Ascending aorta (tissue), 2 donors: ENCODE measurements around the gene TINCR. TPM values are rescaled to one million over a fixed set of nuclear protein-coding genes. Genes with fewer than 3 reads are reported as not detected.

Experiments
- DNase-seq, 2 donors: peaks; one replicate each; pipeline ENCODE4 v3.0.0-alpha.2; 2019; ENCODE audit warnings: low spot score in 2 of 2
- H3K27ac ChIP-seq, 2 donors: fragments of 200-600 bp; sonication (generic); one replicate each; pipeline ENCODE4 v1.5.1; 2016 to 2017; ENCODE audit warnings: mild to moderate bottlenecking in 1 of 2
- H3K27me3 ChIP-seq: fragments of 200-600 bp; sonication (generic); one replicate; pipeline ENCODE4 v1.5.1; 2017
- H3K36me3 ChIP-seq, 2 donors: fragments of 200-600 bp; sonication (generic); one replicate each; pipeline ENCODE4 v1.5.1; 2016
- H3K4me1 ChIP-seq, 2 donors: fragments of 200-600 bp; sonication (generic); one replicate each; pipeline ENCODE4 v1.5.1; 2016 to 2017; ENCODE audit warnings: mild to moderate bottlenecking in 1 of 2
- H3K4me3 ChIP-seq, 2 donors: fragments of 200-600 bp; sonication (generic); one replicate each; pipeline ENCODE4 v1.5.1; 2016 to 2017; ENCODE audit warnings: mild to moderate bottlenecking in 1 of 2
- H3K9me3 ChIP-seq, 2 donors: fragments of 200-600 bp; sonication (generic); one replicate each; pipeline ENCODE4 v1.5.1; 2016
- intact Hi-C: fragments of 100-400 bp; cut with DNase I; formaldehyde crosslinking; loops from one replicate; pipeline ENCODE4 v1.15.1; 2023
- total RNA-seq: library from RNA; depleted of rRNA; stranded (reverse); fragments of >200 nt; gene quantifications from one replicate; pipeline ENCODE4 v1.1.0, GENCODE V29; 2016
- TF ChIP-seq, protein P1 (sequence below), 3 experiments: fragments of 200-600 bp in 2 of 3; fragments of 450-650 bp in 1 of 3; sonication (generic) in 2 of 3; IDR thresholded peaks; one replicate each; pipeline ENCODE4 v1.5.1; 2016 to 2019; ENCODE audit warnings: antibody characterized with exemption in 3 of 3, mild to moderate bottlenecking in 1 of 3, moderate library complexity in 1 of 3

The TINCR gene
- total RNA-seq, 1 donor from 2014 or later, result not detected

DNA sequence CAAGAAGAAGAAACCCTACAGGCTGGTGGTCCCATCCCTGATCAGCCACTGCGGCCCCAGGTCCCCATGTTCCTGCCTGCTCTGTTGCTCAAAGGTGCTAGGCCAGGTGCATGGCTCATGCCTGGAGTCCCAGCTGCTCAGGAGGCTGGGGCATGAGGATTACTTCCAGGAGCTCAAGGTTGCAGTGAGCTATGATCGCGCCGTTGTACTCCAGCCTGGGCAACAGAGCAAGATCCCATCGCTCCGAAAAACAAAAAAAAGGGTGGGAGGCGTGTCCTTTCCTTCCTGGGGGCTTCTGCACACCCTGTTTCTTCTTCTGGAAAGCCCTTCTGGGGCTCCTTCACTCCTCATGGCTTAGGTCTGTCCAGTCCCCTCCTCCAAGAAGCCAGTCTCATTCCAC is 11.9 kb upstream of the TINCR start:
- Histone ChIP-seq H3K27me3 (no peaks in the 10 kb centered on the region), H3K36me3 (peaks cover 5 to 22% of the 10 kb centered on the region in 2 donors), H3K9me3 (no peaks in the 10 kb centered on the region), H3K4me3 (no peak overlapping the region), H3K27ac (no peak overlapping the region), H3K4me1 (no peaks in the 10 kb centered on the region)
- TF ChIP-seq, protein P1, sequence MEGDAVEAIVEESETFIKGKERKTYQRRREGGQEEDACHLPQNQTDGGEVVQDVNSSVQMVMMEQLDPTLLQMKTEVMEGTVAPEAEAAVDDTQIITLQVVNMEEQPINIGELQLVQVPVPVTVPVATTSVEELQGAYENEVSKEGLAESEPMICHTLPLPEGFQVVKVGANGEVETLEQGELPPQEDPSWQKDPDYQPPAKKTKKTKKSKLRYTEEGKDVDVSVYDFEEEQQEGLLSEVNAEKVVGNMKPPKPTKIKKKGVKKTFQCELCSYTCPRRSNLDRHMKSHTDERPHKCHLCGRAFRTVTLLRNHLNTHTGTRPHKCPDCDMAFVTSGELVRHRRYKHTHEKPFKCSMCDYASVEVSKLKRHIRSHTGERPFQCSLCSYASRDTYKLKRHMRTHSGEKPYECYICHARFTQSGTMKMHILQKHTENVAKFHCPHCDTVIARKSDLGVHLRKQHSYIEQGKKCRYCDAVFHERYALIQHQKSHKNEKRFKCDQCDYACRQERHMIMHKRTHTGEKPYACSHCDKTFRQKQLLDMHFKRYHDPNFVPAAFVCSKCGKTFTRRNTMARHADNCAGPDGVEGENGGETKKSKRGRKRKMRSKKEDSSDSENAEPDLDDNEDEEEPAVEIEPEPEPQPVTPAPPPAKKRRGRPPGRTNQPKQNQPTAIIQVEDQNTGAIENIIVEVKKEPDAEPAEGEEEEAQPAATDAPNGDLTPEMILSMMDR (IDR thresholded peaks at IDR 0.05), result no peak
- intact Hi-C loops, result no loop called here
- no peak for DNase-seq

DNA sequence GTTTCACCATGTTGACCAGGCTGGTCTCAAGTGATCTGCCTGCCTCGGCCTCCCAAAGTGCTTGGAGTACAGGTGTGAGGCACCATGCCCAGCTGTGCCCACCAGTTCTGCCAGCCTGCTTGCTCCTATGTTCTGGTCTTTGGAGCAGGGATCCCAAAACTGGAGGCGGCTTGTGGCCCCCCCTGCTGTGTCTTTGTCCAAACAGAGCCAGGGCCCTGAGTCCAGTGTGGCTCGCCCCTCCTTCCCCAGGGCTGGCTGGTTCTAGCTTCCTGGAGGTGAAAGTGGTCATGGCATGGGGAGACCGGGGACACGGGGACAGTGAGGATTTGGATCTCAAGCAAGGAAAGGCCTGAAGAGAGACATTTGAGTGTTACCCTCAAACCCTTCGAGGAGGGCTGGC is 11.5 kb upstream of the TINCR start:
- Histone ChIP-seq H3K36me3 (peaks cover 5 to 21% of the 10 kb centered on the region in 2 donors), H3K4me3 (no peak overlapping the region), H3K27ac (no peak overlapping the region), H3K9me3 (no peaks in the 10 kb centered on the region), H3K27me3 (no peaks in the 10 kb centered on the region), H3K4me1 (no peaks in the 10 kb centered on the region)
- TF ChIP-seq, protein P1 (IDR thresholded peaks at IDR 0.05), result no peak
- no peak for DNase-seq
- intact Hi-C loops, result no loop called here

DNA sequence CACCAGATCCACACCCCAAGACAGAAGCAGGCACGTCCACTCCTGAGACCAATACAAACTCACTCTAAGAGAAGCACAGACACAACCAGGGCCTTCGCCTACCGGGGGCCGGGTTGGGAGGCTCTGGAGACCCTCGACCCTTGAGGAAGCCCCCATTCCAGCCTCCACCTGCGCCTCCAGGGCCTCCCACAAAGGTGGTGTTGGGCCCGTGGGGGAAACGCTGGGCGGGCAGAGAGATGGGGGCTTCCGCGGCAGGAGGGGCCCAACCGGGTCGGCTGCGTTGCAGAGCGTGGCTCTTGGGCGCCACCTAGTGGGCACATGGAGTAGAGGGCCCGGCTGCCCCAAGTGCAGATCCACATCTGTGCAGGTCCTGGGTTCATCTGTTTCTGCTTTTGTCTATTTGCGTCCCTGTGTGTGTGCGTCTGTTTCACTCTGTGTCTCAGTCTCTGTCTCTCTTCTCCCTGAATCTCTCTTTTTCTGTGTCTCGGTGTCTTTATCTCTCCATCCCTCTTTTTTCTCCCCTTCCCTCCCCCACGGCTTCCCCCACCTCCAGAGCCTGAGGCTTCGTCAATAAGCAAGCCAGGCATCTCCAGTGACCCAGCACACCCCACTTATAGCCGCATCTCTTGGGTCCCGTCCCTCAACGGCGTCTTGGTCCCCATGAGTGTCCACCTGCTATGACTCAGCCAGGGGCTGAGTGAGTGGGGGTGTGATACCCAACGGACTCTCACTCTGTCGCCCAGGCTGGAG is 10.5 kb upstream of the TINCR start:
- intact Hi-C loops, result loop anchor here (1.0 kb wide), 1 partner anchor 530 kb away; no protein-coding TSS in a partner anchor
- Histone ChIP-seq H3K27me3 (no peaks in the 10 kb centered on the region), H3K4me3 (no peak overlapping the region), H3K36me3 (peaks cover 5 to 15% of the 10 kb centered on the region in 2 donors), H3K9me3 (no peaks in the 10 kb centered on the region), H3K4me1 (no peaks in the 10 kb centered on the region), H3K27ac (no peak overlapping the region)
- TF ChIP-seq, protein P1 (IDR thresholded peaks at IDR 0.05), result peak; percentile 86 to 99 (median 99)
- no peak for DNase-seq

DNA sequence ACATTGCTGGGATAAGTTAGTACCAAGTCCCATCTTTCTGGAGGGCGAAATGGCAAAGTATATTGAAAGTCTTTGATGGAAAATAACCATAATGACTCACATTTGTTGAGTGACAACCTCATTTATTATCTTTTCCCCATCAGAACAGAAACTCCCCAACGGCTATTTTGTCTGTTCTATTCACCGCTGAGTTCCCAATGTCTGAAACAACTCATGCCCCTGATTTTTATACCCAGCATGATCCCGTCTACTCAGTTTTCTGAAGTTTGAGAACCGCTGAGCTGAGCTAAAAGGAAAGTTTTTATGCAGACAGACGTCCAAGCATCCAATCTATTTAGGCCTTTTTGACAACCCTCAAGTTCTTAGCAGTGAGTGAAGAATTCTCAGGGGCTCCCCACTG is 7.8 kb upstream of the TINCR start:
- no peak for DNase-seq
- Histone ChIP-seq H3K4me3 (no peak overlapping the region), H3K27ac (no peak overlapping the region), H3K27me3 (no peaks in the 10 kb centered on the region), H3K4me1 (no peaks in the 10 kb centered on the region), H3K36me3 (no peaks in the 10 kb centered on the region), H3K9me3 (no peaks in the 10 kb centered on the region)
- intact Hi-C loops, result no loop called here
- TF ChIP-seq, protein P1 (IDR thresholded peaks at IDR 0.05), result no peak

DNA sequence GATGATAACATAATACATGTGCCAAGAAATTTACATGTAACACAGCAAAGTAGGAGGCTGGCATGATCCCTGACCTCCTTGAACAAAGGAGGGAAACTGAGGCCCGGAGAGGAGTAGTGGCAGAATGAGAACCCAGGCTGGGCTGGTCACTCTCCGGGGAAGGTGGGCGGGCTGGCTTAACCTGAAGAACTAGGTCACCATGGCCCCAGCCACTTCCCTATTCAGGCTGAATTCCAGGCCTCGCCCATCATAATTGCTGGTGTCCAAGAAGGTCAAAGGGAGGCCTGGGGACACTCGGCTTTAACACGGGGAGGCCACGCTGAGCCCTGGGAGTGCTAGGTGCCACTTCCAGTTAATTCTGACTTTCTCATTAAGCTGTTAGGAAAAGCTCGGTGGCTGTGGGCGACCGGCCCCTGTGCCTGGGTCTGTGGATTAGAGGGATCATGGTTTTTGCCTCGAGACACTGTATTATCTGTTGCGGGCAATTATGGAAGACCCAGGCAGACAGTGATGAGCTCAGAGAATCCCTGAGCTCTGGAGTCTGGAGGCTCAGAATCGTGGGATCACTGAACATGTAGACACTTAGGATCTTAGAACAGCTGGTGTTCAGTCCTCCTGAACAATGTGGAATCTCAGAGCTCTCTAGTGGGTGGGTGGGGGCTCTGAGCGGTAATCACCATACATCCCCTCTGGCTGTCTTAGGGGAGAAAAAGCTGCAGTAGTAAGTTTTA is 5.0 kb upstream of the TINCR start:
- DNase-seq, result no peak
- peaks cover 4% of the 10 kb centered on the region for H3K27me3 ChIP-seq
- no peaks in the 10 kb centered on the region for H3K9me3 ChIP-seq
- H3K36me3 ChIP-seq, result no peaks in the 10 kb centered on the region
- TF ChIP-seq, protein P1 (IDR thresholded peaks at IDR 0.05), result no peak
- no peak overlapping the region for H3K27ac ChIP-seq
- no peaks in the 10 kb centered on the region for H3K4me1 ChIP-seq
- intact Hi-C loops, result no loop called here
- no peak overlapping the region for H3K4me3 ChIP-seq
